LNCAP (cell line): ENCODE results near the gene CHMP5.

Experiments used
- TF ChIP-seq, protein P1 (sequence below): fragments of 450-650 bp; IDR thresholded peaks from 2 replicates; pipeline ENCODE4 v1.5.1; 2017; ENCODE audit warnings: mild to moderate bottlenecking

CHMP5 gene

DNA sequence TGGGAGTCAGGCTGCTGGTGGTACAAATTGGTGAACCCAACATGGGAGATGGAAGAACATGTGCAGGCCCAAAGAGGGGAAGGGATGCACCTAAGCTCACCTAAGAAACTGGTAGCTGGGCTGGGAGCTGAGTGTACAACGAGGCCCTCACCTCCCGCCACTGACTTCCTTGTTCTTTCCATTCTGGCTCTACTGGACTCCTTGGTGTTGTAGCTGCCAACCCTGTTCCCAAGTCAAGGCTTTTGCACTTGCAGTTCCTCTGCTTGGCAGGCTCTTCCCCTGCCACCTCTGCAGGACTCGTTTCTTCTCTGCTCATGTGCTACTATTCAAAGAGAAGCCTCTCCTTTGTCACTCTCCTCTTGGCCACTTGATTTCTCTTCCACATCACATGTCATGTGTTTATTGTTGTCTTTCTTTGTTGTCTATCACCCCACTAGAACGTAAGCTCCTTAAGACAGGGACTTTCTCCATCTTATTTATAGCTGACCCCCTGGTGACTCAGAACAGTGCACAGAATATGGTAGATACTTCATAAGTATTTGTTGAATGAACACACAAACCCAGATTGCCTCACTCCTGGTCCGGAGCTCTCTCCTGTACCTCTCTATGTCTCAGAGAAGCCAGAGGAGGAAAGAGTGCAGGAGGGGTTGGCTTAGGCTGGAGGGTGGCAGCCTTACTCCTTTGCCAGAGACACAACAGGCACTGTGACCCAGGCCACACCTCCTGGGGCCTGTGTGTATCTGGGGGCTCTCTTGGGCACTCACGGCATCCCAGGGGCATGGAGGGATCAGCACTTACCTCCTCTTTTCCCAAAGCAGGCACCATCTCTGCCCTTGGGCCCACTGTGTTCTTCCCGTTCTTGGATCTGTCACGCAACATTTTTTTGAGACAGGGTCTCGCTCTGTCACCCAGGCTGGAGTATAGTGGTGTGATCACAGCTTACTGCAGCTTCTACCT lies 30.1 kb upstream of the CHMP5 start:
- TF ChIP-seq, protein P1, sequence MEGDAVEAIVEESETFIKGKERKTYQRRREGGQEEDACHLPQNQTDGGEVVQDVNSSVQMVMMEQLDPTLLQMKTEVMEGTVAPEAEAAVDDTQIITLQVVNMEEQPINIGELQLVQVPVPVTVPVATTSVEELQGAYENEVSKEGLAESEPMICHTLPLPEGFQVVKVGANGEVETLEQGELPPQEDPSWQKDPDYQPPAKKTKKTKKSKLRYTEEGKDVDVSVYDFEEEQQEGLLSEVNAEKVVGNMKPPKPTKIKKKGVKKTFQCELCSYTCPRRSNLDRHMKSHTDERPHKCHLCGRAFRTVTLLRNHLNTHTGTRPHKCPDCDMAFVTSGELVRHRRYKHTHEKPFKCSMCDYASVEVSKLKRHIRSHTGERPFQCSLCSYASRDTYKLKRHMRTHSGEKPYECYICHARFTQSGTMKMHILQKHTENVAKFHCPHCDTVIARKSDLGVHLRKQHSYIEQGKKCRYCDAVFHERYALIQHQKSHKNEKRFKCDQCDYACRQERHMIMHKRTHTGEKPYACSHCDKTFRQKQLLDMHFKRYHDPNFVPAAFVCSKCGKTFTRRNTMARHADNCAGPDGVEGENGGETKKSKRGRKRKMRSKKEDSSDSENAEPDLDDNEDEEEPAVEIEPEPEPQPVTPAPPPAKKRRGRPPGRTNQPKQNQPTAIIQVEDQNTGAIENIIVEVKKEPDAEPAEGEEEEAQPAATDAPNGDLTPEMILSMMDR = no peak

DNA sequence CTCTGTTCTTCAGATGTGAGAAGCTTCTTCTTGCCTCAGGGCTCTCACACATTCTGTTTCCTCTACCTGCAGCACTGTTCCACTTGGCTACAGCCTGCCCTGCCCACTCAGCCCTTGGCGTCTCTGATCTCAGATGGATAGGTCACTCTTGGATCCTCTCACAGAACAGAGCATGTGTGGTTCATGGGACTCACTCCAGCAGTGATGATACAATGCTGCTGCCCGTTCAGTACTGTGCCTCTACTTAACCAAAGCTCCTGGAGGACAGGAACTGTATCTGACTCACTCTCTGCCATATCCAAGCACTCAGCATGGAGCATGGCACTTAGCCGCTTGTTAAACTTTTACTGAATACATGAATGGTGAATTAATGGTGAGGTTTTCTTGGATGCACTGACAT lies 28.3 kb upstream of the CHMP5 start:
- TF ChIP-seq, protein P1 = no peak

DNA sequence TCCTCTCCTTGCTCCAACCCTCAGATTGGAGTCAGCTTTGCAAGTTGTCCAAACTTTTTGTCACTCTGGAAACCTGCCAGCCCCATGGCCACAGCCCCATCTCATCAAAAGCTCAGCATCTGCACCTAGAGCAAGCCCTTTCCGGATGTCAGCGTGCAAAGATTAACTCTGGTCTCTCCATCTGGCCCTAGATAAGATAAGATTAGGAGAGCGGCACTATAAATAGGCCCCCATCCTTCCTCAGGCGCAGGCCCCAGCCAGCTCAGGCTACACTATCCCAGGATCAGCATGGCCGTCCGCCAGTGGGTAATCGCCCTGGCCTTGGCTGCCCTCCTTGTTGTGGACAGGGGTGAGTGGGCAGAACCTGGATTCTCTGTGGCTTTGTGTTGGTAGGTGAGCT lies 24.9 kb upstream of the CHMP5 start, which contains the start of gene SPINK4:
Gene SPINK4, plus strand, starts transcription at position 247 of the 400 bp plus-strand sequence. Its CDS starts 42 bp downstream, at position 289.
- TF ChIP-seq, protein P1 = no peak

DNA sequence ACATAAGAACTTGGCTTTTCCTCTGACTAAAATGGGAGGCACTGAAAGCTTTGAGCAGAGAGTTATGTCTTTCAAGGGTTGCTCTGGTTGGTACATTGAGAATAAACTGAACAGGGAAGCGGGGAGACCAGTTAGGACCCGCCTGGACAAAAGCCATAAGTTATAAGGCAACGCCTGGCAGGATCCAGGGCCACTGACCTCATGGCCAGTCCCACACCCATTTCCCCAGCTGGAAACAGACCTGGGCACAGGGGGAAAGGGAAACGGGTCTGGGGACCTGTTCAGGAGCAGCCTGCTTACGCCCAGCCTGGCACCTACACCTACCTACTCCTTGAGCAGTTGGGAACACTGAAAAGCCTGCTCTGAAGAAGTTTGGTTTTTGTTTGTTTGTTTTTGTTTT lies 23.6 kb upstream of the CHMP5 start:
- TF ChIP-seq, protein P1 = no peak

DNA sequence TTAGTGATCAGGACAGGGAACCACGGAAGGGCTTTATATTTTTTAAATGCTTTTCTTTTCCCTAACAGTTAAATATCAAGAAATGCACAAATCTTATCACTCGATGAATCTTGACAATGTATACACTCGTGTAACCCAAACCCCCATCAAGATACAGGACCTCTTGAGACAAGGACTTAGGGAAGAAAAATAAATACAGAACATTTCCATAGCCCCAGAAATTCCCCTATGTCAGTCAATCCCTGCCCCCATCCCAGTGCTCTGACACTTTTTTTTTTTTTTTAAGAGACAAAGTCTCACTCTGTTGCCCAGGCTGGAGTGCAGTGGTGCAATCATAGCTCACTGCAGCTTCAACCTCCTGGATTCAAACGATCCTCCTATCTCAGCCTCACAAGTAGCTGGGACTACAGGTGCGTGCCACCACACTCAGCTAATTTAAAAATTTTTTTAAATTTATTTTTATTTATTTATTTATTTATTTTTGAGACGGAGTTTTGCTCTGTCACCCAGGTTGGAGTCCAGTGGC lies 22.2 kb upstream of the CHMP5 start:
- TF ChIP-seq, protein P1 = no peak

DNA sequence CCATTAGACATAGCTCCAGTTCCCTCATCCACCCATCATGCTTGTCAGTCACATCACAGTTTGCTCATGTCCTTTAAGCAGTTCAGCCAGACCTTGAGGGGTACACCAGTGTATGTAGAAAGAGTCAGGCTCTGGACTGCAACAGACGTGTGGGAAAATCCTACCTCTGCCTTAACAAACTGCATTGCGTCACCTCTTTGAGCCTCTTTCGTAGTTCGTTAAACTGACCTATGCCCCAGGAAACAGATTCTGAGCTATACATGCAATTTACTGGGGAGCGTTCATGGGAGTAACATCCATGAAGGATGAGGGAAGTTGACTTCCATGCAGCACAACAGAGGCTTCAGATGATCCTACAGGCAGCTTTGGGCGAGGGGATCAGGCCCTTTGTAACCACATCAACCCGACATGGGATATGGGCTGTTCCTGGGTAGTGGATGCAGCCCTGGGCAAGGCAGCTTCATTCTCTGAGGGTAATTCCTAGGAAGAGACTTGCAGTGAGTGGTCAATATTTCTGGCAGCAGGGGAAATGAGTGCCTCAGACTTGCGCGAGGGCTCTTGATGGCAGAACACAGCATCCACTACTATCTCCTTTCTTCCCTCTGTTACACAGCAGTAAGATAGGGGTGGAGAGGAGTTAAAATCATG lies 20.6 kb upstream of the CHMP5 start:
- TF ChIP-seq, protein P1 = no peak

DNA sequence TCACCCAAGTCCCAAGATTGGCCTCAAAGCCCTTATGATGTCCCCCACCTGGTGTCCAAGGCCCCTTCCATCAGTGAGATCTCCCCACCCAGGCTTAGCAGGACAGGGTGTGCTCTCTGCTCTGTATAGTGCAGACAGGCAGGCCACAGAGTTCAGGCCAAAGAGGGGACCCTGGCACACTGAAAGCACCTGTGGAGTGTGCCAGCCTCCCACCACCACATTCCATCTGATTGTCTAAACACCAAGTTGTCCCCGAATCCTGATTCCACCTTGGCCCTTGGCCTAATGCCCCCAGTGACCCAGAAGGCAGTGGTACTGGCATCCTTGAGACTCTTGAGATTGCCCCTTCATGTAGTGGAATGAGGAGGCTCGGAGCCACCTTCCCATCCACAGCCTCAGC lies 19.5 kb upstream of the CHMP5 start:
- TF ChIP-seq, protein P1 = no peak
